Motor neuron (in vitro differentiated cells): ENCODE data around the gene NSUN6. TPM values are rescaled to one million over a fixed set of nuclear protein-coding genes. Genes with fewer than 3 reads are reported as not detected.

Experiments used
- ATAC-seq, 8 experiments: fragments of 200-7000 bp; cut with Tn5 transposase; replicated peaks in 6 of 8; 2 replicates each; pipeline ENCODE4 v1.8.0; 2021; ENCODE audit warnings: mild to moderate bottlenecking in 8 of 8, moderate library complexity in 8 of 8
- H3K27ac ChIP-seq, 2 donors: fragments of 250-450 bp; sonication (Bioruptor Pico); 2 replicates each; pipeline ENCODE4 v1.9.0; 2021; ENCODE audit warnings: antibody characterized with exemption in 2 of 2, mild to moderate bottlenecking in 2 of 2, moderate library complexity in 1 of 2
- H3K4me1 ChIP-seq, 2 donors: fragments of 250-450 bp; sonication (Bioruptor Pico); replicated peaks in 1 of 2; 2 replicates each; pipeline ENCODE4 v1.6.1; 2021; ENCODE audit warnings: antibody characterized with exemption in 2 of 2, mild to moderate bottlenecking in 2 of 2, moderate library complexity in 1 of 2
- H3K4me3 ChIP-seq, 5 donors: fragments of 250-450 bp; sonication (Bioruptor Pico); 2 replicates each; pipeline ENCODE4 v1.9.0; 2021; ENCODE audit warnings: antibody characterized with exemption in 5 of 5, mild to moderate bottlenecking in 5 of 5, moderate library complexity in 4 of 5
- WGBS, 10 experiments: fragments of 450-650 bp; shearing (Covaris generic); methylation state at CpG; one replicate each; pipeline ENCODE4 v1.0.0; 2022; 5-methylcytosine and 5-hydroxymethylcytosine counted together
- in situ Hi-C, 9 experiments: fragments of 400-800 bp; cut with MboI; loops; one replicate each; pipeline ENCODE4 v1.15.0; 2021; ENCODE audit warnings: low sequenced_read_pairs in 9 of 9, low pct_unique_long_range_greater_than_20kb in 2 of 9; ENCODE audit not compliant: unreplicated experiment in 9 of 9
- total RNA-seq, 8 experiments: library from RNA; unstranded; fragments of 300-600 nt; gene quantifications; 2 replicates each; pipeline versions ENCODE4 v1.2.3 to v1.2.4, GENCODE V29; 2022

NSUN6 gene
- total RNA-seq, 8 experiments from 2014 or later = 13.0 to 37.4 (median 23.9) TPM

DNA sequence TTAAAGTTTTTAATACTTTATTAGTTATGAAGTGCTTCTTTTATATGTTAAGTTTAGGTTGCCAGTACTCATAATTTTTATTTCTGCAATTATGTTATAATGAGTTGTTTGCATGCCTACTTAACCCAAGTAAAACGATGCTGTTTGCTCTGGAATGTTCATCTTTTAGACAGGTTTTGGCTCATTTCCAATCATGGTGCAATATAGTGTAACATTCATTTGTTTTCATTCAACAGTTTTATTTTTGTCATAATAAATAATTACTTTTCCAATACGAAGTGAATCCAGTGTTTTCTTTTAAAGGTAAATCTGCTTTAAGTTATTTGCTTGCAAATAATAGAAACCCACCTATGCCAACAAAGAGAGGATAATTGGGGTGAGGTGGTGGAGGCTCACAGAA is 30.0 kb upstream of the NSUN6 start:
- no peak for ATAC-seq
- WGBS, 10 experiments = 7 to 86% (median 50%) methylated on average over 1 to 2 of the region's 2 CpGs; no CpG with 5 or more reads in 1 of the 10 experiments
- H3K4me3 ChIP-seq = no peak overlapping the region
- H3K4me1 ChIP-seq = no peaks in the 10 kb centered on the region
- in situ Hi-C loops = loop anchor here in 2 of 9 experiments (25.0 kb wide), 2 partner anchors 656 to 1131 kb away; partner anchors contain the start of gene PLXDC2 (in 1 of the 2)
- H3K27ac ChIP-seq = no peak overlapping the region

DNA sequence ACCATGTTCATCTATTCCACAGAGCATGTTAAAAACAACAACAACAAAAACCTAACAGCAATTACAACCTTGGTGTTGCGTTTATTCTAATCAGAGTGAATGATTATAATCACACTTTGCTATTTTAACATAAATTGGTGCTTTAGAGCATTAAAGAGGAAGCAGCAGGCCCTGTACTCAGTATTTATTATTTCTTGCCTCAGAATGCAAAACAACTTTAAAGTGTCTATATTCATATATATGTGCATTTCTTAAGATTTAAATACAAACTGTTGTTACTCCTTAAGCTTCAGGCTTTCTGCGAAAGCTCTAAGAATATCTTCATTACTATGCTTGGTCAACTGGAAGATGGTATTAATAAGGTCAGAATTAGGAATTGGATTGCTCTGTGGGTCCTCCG is 29.4 kb upstream of the NSUN6 start:
- in situ Hi-C loops = loop anchor here in 2 of 9 experiments (25.0 kb wide), 2 partner anchors 657 to 1132 kb away; partner anchors contain the start of gene PLXDC2 (in 1 of the 2)
- 13 to 100% (median 83%) methylated on average over 1 to 3 of the region's 3 CpGs for WGBS, 10 experiments
- no peaks in the 10 kb centered on the region for H3K4me1 ChIP-seq
- peak in 3 of 8 experiments; percentile 40 to 59 (median 59) for ATAC-seq
- no peak overlapping the region for H3K4me3 ChIP-seq
- no peak overlapping the region for H3K27ac ChIP-seq

DNA sequence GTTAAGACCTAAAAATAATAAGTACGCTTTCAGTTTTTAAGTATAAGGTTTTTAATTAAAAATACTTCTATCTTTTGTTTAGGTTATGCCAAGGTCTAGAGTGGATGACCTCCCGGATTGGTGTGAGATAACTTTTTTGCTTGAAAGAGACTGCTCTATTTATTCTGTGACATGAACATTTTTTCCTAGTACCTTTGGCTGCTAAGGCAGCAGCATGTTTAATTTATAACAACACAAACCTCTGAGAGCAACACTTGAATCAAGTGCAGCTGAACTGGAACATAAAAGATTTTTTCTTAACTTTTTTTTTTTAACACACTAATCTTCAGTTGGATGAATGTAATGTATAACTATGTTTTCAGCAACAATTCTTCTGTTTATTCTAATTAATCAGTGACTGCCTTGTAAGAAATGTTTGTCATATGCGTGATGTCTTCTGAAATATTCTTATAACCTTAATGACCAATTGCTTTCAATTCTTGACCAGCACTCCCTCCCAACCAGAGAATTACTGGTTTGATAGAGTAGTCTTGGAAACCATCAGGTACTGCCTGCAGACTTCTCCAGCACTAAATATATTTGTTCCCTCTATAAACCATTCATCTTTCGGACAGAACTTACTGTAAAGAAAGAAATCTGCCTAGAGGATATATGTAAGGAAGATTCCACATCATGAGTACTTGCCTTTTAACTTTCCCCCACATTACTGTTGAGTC is 23.9 kb upstream of the NSUN6 start:
- H3K4me1 ChIP-seq = no peaks in the 10 kb centered on the region
- 80 to 100% (median 95%) methylated on average over 1 to 4 of the region's 4 CpGs for WGBS, 10 experiments
- H3K27ac ChIP-seq = no peak overlapping the region
- in situ Hi-C loops = loop anchor here in 2 of 9 experiments (25.0 kb wide), 2 partner anchors 662 to 1137 kb away; partner anchors contain the start of gene PLXDC2 (in 1 of the 2)
- peak in 1 of 8 experiments; percentile 61 for ATAC-seq
- no peak overlapping the region for H3K4me3 ChIP-seq

DNA sequence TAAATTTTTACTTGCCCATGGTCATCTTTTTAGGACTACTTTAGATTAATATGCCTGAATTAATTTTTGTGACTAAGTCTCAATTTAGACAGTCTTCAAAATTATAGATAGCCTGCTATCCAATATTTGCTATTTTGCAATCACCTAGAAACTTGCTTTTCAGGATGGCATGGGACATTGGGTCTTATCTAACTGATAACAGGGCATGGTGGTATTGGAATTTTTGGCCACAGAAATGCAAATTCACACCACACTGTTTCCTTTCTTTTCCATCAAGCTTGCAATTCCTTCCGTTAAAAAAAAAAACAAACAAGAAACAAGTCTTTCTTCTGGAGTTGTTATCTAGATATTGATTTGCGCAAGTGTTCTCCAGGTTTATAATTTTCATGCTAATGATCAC is 16.6 kb upstream of the NSUN6 start:
- Histone ChIP-seq H3K4me1 (peaks cover 2 to 10% of the 10 kb centered on the region in 2 donors), H3K4me3 (no peak overlapping the region), H3K27ac (no peak overlapping the region)
- 71 to 100% (median 90%) methylated on average over 1 to 2 of the region's 2 CpGs; no CpG with 5 or more reads in 2 of the 10 experiments for WGBS, 10 experiments
- ATAC-seq = no peak
- in situ Hi-C loops = loop anchor here in 1 of 9 experiments (25.0 kb wide), 1 partner anchor 156 kb away; no protein-coding TSS in a partner anchor

DNA sequence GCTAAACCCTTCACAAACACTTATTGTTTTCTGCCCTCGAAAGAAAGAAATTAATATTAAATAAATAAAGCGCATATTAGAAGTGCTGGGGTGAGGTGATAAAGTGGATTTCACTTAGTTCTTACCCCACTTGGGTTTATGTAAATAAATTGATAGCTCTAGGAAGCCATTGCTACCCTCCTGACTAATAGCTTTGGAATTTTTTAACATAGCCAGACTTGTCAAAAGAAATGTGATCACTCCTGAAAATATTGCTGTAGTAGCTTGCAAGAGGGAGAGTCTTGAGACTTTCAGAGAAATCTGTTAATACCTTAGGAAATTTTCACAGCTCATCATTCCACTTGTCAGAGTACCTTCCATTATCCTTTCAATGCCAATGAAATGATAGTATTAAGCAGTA is 15.4 kb upstream of the NSUN6 start:
- 42 to 94% (median 69%) methylated on average over 2 of the region's 2 CpGs for WGBS, 10 experiments
- in situ Hi-C loops = loop anchor here in 1 of 9 experiments (25.0 kb wide), 1 partner anchor 155 kb away; no protein-coding TSS in a partner anchor
- H3K4me1 ChIP-seq = peaks cover 2 to 16% of the 10 kb centered on the region in 2 donors
- peak in 4 of 8 experiments; percentile 36 to 92 (median 52) for ATAC-seq
- H3K27ac ChIP-seq = no peak overlapping the region
- H3K4me3 ChIP-seq = no peak overlapping the region

DNA sequence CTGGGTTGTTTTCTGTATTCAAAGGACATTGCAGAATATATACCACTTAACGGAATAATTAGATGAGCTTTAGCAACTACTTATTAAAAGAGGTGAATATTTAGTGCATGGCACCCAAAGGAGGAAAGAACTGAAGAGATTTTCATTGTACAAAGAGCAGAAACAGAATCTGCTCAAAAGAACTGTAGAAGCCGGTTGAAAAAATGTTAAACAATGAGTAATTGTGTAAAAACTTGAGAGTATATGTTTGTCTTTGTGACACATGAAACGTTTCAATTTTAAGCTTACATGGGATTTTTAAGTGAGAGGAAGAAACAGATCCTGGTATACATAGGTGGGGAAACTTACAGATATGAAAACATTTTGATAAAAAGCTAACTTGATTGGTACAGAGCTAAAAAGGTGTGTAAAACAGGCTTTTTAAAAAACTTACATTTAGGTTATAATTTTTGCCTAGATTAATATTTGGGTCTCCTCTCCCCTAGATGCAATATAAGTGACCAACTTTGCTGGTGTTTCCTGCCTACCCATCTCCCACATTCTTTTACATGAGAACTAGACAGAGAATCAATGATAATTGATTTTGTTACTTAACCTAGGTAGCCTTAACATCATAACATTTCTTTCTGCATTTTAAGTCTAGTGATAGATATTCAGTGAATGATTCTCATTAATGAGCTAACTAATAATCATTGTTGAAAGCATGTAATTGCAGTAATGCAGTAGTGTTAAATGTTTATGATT is 14.6 kb upstream of the NSUN6 start:
- Histone ChIP-seq H3K27ac (no peak overlapping the region), H3K4me3 (no peak overlapping the region), H3K4me1 (peaks cover 8 to 23% of the 10 kb centered on the region in 2 donors)
- ATAC-seq = no peak
- in situ Hi-C loops = loop anchor here in 1 of 9 experiments (25.0 kb wide), 1 partner anchor 154 kb away; no protein-coding TSS in a partner anchor
- WGBS, 10 experiments = 20 to 86% (median 51%) methylated on average over 1 to 3 of the region's 3 CpGs; no CpG with 5 or more reads in 1 of the 10 experiments

- no peak overlapping the region for H3K4me3 ChIP-seq
- in situ Hi-C loops = loop anchor here in 1 of 9 experiments (25.0 kb wide), 1 partner anchor 153 kb away; no protein-coding TSS in a partner anchor
- no peak overlapping the region for H3K27ac ChIP-seq
- H3K4me1 ChIP-seq = peaks cover 14 to 25% of the 10 kb centered on the region in 2 donors
- no peak for ATAC-seq
- 90 to 100% (median 100%) methylated on average over 1 to 2 of the region's 2 CpGs; no CpG with 5 or more reads in 2 of the 10 experiments for WGBS, 10 experiments
Measured at GRCh38 chr10:18664841-18665478, 13.6 kb upstream of the NSUN6 start.

DNA sequence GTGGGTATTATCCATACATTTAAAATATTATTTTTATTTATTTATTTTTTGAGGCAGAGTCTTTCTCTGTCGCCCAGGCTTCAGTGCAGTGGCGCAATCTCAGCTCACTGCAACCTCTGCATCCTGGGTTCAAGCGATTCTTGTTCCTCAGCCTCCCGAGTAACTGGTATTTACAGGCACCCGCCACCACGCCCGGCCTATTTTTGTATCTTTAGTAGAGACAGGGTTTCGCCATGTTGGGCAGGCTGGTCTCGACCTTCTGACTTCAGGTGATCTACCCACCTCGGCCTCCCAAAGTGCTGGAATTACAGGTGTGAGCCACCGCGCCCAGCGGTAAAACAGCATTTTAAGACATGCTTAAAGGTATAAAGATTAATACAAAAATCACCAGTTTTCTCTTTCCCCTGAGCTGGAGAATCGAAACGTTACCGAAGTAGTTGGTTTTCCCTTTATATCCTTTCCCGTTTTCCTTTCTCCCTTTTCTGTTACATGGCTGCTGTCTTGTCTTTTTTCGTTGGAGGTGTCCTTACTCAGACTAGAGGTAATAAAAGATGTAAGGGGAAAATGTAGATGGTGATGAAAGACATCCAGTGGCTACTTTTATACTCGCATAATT is 9.5 kb upstream of the NSUN6 start:
- no peak for ATAC-seq
- in situ Hi-C loops = loop anchor here in 1 of 9 experiments (25.0 kb wide), 1 partner anchor 149 kb away; no protein-coding TSS in a partner anchor
- H3K4me1 ChIP-seq = peaks cover 20 to 25% of the 10 kb centered on the region in 2 donors
- peak overlapping the region; percentile 80 to 96 (median 86) for H3K4me3 ChIP-seq
- no peak overlapping the region for H3K27ac ChIP-seq
- WGBS, 10 experiments = 81 to 97% (median 85%) methylated on average over 4 to 17 of the region's 19 CpGs

- ATAC-seq = peak in 5 of 8 experiments; percentile 0 to 20 (median 7)
- 0 to 3% (median 1%) methylated on average over 6 to 20 of the region's 23 CpGs; no CpG with 5 or more reads in 1 of the 10 experiments for WGBS, 10 experiments
- Histone ChIP-seq H3K4me1 (peaks cover 20 to 21% of the 10 kb centered on the region in 2 donors), H3K4me3 (peak overlapping the region; percentile 80 to 96 (median 86)), H3K27ac (peak overlapping the region; percentile 95 to 97)
- in situ Hi-C loops = loop anchor here in 1 of 9 experiments (25.0 kb wide), 1 partner anchor 148 kb away; no protein-coding TSS in a partner anchor
Measured at GRCh38 chr10:18659819-18660535, 8.6 kb upstream of the NSUN6 start.

DNA sequence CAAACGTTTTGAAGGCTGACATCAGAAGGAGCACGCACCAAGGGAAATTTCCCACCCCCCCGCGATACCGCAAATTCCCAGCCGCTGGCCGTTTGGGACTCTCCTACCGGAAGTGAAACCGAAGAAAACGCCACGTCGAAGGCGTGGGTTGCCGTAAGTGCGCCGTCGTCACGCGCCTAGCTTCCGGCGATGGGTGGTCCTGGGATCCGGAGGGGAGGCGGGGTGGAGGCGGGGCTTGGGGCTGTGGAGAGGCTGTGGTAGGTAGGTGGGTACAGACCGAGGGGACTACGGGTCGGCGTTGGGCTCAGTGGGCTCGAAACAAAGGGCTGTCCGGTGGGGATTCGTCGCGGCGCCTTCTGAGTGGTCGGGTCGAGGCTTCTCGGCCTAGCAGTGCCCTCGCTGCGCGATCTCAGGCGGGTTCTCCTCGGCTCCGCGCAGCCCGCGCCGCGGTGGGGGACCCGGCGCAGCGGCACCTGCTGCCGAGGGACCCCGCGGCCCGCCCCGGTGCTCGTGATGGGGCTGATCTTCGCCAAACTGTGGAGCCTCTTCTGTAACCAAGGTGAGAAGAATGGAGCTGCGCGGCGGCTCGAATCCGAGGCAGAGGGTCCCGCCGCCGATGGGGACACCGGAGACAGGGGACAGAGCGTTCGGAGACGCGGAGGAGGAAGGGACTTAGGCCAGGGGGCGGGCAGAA is 7.9 kb upstream of the NSUN6 start, which contains the start of gene ARL5B:
ARL5B (plus strand) TSS at position 307 of the 694 bp plus-strand sequence; CDS start at position 514, 207 bp downstream.
- peak; percentile 84 to 98 (median 96) for ATAC-seq
- WGBS, 10 experiments = 0 to 2% (median 0%) methylated on average over 2 to 12 of the region's 72 CpGs; no CpG with 5 or more reads in 4 of the 10 experiments
- in situ Hi-C loops = loop anchor here in 1 of 9 experiments (25.0 kb wide), 1 partner anchor 147 kb away; no protein-coding TSS in a partner anchor
- peak within 1 kb of the TSS; percentile 95 to 97 for H3K27ac ChIP-seq
- H3K4me1 ChIP-seq = peaks cover 20 to 21% of the 10 kb centered on the region in 2 donors
- H3K4me3 ChIP-seq = peak within 1 kb of the TSS; percentile 80 to 96 (median 86)
